ENCODE results near the gene WNT16. TPM values are rescaled to one million over a fixed set of nuclear protein-coding genes. Genes with fewer than 3 reads are reported as not detected.

Gene WNT16
- total and polyA plus RNA-seq, 2 of the 8 experiments (the other 6 are each of a cell fraction or from before 2014, with no cell fraction given) = 0.11 to 0.52 TPM

GRCh38 chr7:121360564-121360963, 31.8 kb downstream of the WNT16 start:
- H2BK120ac ChIP-seq (replicated peaks; ENCODE audit: low read depth, low read length) = no peak overlapping the region
- H3K9me3 ChIP-seq (ENCODE audit: insufficient read depth in 2 of 2, low read depth in 1 of 2, low read length in 1 of 2) = no peaks in the 10 kb centered on the region
- no peak overlapping the region for H3K4me2 ChIP-seq (ENCODE audit: insufficient read depth in 1 of 2, low read depth in 2 of 2, low read length in 2 of 2)
- no peak overlapping the region for H4K91ac ChIP-seq (replicated peaks; ENCODE audit: insufficient read length, low read length)
- no peak overlapping the region for H2AK5ac ChIP-seq (ENCODE audit: low read depth, low read length)
- no peak for DNase-seq (ENCODE audit: low read depth in 1 of 2, low spot score in 2 of 2)
- peaks cover 0 to 4% of the 10 kb centered on the region in 2 experiments; a peak in 1 of 4 replicates for H3K79me2 ChIP-seq (ENCODE audit: control insufficient read depth in 1 of 2, insufficient read depth in 2 of 2, low read length in 2 of 2)
- H3K27me3 ChIP-seq (replicated peaks in 1 of 4; ENCODE audit: control insufficient read depth in 3 of 4, extremely low read depth in 1 of 4, insufficient read depth in 3 of 4, low read length in 3 of 4) = no peaks in the 10 kb centered on the region
- WGBS, 2 experiments (ENCODE audit: extremely low coverage in 1 of 2, insufficient coverage in 1 of 2, insufficient read length in 1 of 2, insufficient replicate concordance in 2 of 2, low coverage in 1 of 2, low lambda C conversion rate in 2 of 2, missing lambda C conversion rate in 1 of 2) = 89% methylated on average over 5 of the region's 5 CpGs; no CpG with 5 or more reads in 1 of the 2 experiments
- no peak overlapping the region for H4K8ac ChIP-seq (ENCODE audit: extremely low read depth, insufficient read depth, low read length)
- no peaks in the 10 kb centered on the region for H3K23me2 ChIP-seq (ENCODE audit: low read depth, low read length)
- no peaks in the 10 kb centered on the region for H4K20me1 ChIP-seq (replicated peaks in 1 of 2; ENCODE audit: control insufficient read depth in 1 of 2, insufficient read depth in 2 of 2, low read length in 2 of 2)
- H2BK20ac ChIP-seq (ENCODE audit: low read length) = no peak overlapping the region
- POLR2A ChIA-PET (ENCODE audit: partially characterized antibody) = no interaction called here
- no peak overlapping the region for H3K18ac ChIP-seq (ENCODE audit: extremely low read depth, low read length)
- no peak for FAIRE-seq
- H2BK15ac ChIP-seq (ENCODE audit: low read length) = no peak overlapping the region
- no peak overlapping the region for H2BK12ac ChIP-seq (ENCODE audit: low read depth, low read length)
- no peak overlapping the region for H2AFZ ChIP-seq (ENCODE audit: low read length)
- no peak overlapping the region for H3K14ac ChIP-seq (ENCODE audit: insufficient read length)
- H4K5ac ChIP-seq (ENCODE audit: insufficient read length, low read depth, low read length) = no peak overlapping the region
- H3K79me1 ChIP-seq (ENCODE audit: low read depth, low read length) = no peaks in the 10 kb centered on the region
- H3K27ac ChIP-seq (ENCODE audit: low read depth, low read length) = no peak overlapping the region
- peaks cover 0 to 4% (median 0%) of the 10 kb centered on the region in 4 experiments; a peak in 3 of 7 replicates for H3K4me1 ChIP-seq (replicated peaks in 1 of 4; ENCODE audit: control insufficient read depth in 3 of 4, insufficient read depth in 4 of 4, low read length in 3 of 4)
- no peak overlapping the region for H3K56ac ChIP-seq (replicated peaks; ENCODE audit: insufficient read length, low read depth, low read length)
- no peak overlapping the region for H3K4ac ChIP-seq (replicated peaks; ENCODE audit: insufficient read length, low read depth, low read length)
- peaks cover 0 to 56% (median 7%) of the 10 kb centered on the region in 4 experiments; a peak in 4 of 8 replicates for H3K36me3 ChIP-seq (ENCODE audit: control insufficient read depth in 2 of 4, insufficient read depth in 4 of 4, low read length in 3 of 4)
- CTCF ChIA-PET (ENCODE audit: partially characterized antibody) = interaction anchor here (1.6 to 2.4 kb wide), 5 partner anchors 8 to 633 kb away, joined by 5 to 10 read pairs (median 6); partner anchors contain the start of gene FAM3C
- no peak overlapping the region for H3K9ac ChIP-seq (replicated peaks in 1 of 4; ENCODE audit: extremely low read depth in 1 of 4, low read depth in 3 of 4, low read length in 3 of 4)
- H3K23ac ChIP-seq (ENCODE audit: insufficient read length) = no peak overlapping the region
- H2BK5ac ChIP-seq (ENCODE audit: low read depth, low read length) = no peak overlapping the region
- TF ChIP-seq TBP (IDR thresholded peaks at IDR 0.05; ENCODE audit: low read depth, low read length) (no peak), CBX5 (IDR thresholded peaks at IDR 0.05; ENCODE audit: low read depth, low read length) (no peak), CHD1 (IDR thresholded peaks at IDR 0.05; ENCODE audit: low read depth, low read length) (no peak), USF2 (IDR thresholded peaks at IDR 0.05; ENCODE audit: low read length) (no peak), RFX5 (IDR thresholded peaks at IDR 0.05; ENCODE audit: borderline replicate concordance, low read depth, low read length) (no peak)
- TF ChIP-seq, protein P1, sequence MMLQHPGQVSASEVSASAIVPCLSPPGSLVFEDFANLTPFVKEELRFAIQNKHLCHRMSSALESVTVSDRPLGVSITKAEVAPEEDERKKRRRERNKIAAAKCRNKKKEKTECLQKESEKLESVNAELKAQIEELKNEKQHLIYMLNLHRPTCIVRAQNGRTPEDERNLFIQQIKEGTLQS (IDR thresholded peaks at IDR 0.05; ENCODE audit: insufficient read depth, low read depth, low read length) = no peak
- H3K4me3 ChIP-seq (ENCODE audit: extremely low read depth in 1 of 4, insufficient read depth in 2 of 4, low read depth in 3 of 4, low read length in 4 of 4) = no peak overlapping the region

Measured in H1 (cell line).